DOHH2 (cell line): ENCODE measurements around the gene TMEM63C.

Experiments used
- EZH2phosphoT487 ChIP-seq: fragments of 200-600 bp; sonication (generic); IDR thresholded peaks from 2 replicates; pipeline ENCODE4 v1.6.1; 2017; ENCODE audit warnings: borderline replicate concordance, mild to moderate bottlenecking, antibody characterized with exemption, low read length, moderate library complexity, mixed read lengths
- TF ChIP-seq, protein P1 (sequence below): fragments of 200-600 bp; sonication (generic); IDR thresholded peaks from one replicate; pipeline ENCODE4 v1.5.1; 2014; ENCODE audit warnings: antibody characterized with exemption, mild to moderate bottlenecking, low read depth, low read length; ENCODE audit not compliant: poor library complexity, severe bottlenecking

- no peak for TF ChIP-seq EZH2phosphoT487
- TF ChIP-seq, protein P1, sequence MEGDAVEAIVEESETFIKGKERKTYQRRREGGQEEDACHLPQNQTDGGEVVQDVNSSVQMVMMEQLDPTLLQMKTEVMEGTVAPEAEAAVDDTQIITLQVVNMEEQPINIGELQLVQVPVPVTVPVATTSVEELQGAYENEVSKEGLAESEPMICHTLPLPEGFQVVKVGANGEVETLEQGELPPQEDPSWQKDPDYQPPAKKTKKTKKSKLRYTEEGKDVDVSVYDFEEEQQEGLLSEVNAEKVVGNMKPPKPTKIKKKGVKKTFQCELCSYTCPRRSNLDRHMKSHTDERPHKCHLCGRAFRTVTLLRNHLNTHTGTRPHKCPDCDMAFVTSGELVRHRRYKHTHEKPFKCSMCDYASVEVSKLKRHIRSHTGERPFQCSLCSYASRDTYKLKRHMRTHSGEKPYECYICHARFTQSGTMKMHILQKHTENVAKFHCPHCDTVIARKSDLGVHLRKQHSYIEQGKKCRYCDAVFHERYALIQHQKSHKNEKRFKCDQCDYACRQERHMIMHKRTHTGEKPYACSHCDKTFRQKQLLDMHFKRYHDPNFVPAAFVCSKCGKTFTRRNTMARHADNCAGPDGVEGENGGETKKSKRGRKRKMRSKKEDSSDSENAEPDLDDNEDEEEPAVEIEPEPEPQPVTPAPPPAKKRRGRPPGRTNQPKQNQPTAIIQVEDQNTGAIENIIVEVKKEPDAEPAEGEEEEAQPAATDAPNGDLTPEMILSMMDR: no peak
These were observed 26.5 kb upstream of the TMEM63C start for GRCh38 chr14:77155083-77155482.
